ENCODE data around the gene EPHA7.

EPHA7 gene

DNA sequence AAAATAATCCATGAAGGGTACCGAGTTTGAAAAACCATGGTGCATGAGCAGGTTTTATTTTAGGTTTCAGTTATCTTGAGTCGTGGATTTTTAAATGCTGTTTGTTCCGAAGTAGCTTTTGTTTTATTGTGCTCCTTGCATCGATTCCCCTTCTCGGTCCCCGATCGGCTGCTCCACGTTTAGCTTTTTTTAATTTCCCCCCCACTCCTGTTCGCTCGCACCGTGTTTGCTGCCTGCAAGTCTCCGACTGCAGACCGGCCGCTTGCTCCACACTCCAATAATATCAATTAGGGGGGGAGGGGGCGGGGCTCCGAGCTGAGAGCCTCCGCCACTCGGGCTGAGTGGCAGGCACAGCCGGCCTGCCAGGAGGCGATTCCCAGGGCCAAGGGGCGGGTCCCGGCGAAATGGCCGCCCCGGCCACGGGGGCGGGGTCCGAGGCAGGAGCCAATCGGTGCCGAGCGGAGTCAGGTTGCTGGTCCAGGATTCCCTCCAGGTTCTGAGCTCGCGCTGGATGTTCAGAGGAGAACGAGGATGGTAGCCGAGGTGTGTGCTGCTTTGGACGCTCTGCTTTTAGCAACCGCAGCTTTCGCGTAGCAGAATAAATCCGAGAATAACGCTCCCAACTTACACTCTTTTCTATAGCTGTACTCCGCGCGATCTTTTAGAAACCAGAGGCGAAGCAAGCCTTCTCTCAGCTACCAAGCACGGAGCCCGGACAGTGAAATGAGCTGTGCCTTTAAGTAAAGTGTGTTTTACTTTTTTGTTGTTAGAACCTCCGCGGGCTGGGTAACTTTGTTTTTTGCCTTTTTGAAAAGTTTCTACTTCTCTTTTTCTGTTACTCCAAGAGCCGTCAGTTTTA lies at the start of gene EPHA7:
Gene EPHA7 (minus strand): TSS at position 256 of the 859 bp plus-strand sequence. CDS start 218 bp downstream, at position 38.
- DNase-seq (ENCODE audit: low read depth), result no peak

DNA sequence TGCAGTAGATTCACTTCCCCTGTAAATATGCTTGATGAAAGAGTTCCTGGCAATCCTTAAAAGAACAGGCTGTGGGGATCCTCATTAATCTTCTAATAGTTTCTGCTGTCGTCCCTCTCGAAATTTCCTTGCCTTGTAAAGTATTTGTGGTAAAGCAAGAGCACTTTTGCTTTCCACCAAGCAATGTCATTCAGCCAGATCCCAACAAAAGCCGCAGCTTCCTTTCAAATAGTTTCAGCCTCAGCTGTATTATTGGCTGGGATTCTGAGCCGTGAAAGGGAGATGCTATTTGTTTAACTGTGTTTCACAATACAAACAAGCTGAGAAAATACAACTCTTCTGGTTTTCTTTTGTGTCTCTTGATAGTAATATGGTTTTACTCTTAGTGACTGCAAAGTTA lies 48.9 kb upstream of the EPHA7 start:
- no peak for DNase-seq (ENCODE audit: low read depth)

DNA sequence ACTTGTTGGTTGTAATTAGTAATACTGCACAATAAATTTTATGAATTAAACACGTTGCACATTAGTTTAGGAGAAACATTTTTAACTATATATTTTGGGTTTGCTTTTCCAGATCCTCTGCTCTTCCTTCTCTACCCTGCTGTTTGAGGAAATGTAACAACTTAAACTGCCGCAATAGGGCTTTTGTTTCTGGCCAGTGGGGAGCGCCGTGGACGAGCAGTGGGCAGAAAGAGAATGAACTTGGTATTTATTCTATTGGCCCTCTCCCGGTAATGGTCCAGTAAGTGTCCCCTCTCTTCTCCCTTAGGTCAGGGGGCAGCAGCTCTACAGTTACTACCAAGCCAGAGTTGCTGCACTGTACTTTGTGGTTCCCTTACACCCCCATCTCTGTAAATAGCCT lies 35.2 kb upstream of the EPHA7 start:
- DNase-seq (ENCODE audit: low read depth), result no peak

- DNase-seq (ENCODE audit: low read depth), result no peak
These were observed 34.6 kb upstream of the EPHA7 start for GRCh38 chr6:93453956-93454355.

DNA sequence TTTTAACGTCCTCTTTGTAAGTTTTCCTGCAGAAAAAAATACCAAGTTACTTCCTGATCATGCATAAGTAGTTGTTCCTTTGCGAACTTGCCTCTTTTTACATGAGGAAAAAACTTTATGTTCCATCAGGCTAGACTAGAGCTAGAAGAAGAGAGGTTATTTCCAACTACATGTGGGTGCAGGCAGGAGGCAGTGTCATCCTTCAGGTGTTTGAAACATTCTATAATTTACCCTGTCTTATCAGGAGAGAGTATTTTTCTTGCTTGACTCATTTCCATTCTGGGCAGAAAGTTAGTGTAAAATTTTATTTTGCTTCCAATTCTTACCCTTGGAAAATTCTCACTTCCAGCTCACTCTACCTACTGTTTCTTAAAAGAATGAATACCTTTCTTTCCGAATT lies 28.5 kb upstream of the EPHA7 start:
- DNase-seq (ENCODE audit: low read depth), result no peak

- DNase-seq (ENCODE audit: low read depth), result no peak
These were observed 18.1 kb upstream of the EPHA7 start for GRCh38 chr6:93437491-93437890.

DNA sequence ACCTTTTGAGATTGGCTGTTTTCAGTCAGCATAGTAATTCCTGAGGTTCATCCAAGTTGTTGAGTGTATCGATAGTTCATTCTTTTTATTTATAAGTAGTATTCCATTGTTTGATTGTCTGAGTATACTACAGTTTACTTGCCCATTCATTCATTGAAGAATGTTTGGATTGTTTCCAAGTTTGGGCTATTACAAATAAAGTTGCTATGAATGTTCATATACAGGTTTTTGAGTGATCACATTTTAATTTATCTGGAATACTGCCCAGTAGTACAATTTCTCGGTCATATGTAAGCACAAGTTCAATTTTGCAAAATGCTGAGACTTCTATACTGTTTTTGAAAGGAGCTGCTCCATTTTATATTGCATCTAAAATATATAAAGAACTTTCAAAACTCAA lies 14.2 kb upstream of the EPHA7 start:
- DNase-seq (ENCODE audit: low read depth), result no peak

- no peak for DNase-seq (ENCODE audit: low read depth)
These were observed 5.1 kb upstream of the EPHA7 start for GRCh38 chr6:93424303-93425064.

DNA sequence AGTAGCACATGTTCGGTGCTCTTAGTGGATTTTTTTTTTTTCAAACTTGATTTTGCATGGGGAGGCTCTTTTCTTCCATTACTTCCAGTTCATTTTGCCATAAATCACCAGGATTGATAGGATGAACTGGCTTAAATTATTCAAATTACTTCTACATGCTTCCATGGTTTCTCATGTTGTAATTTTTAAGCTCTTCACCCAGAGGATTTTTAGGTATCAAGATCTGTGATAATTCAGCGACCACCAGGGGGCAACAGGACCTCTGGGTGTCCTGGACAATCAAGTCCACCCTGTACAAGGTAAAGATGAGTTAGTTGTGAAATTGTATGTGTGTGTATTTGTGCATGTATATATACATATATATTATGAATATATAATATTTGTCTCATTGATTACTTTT lies 4.2 kb upstream of the EPHA7 start:
- no peak for DNase-seq (ENCODE audit: low read depth)

DNA sequence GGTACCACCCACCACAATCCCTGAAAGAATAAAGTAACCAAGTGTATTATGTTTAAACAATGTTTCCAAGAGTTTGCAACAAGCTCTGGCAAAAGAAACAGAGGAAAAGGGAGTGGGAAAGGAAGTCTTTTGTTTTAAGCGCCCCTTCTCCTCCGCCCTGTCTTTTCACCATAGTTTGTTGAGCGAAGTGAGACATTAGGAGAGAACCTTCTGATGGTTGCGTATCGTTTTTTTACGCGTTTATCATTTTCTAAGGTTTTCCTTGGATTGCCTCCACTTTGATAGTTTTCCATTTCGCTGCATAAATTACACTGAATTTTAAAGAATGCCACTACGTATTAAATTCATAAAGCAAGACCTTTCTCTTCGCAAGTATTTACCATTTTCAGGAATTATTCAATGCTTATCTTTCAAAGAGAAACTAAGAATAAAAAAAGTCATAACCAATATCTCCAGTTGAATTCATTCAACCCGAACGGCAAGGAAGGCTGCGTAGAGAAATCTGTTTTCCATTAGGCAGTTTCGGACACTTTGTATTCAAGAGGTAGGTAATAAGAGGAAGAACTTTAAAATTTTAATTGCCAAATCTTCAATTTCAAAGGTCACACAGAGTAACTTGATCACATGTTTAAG lies 920 bp upstream of the EPHA7 start:
- no peak for DNase-seq (ENCODE audit: low read depth)

DNA sequence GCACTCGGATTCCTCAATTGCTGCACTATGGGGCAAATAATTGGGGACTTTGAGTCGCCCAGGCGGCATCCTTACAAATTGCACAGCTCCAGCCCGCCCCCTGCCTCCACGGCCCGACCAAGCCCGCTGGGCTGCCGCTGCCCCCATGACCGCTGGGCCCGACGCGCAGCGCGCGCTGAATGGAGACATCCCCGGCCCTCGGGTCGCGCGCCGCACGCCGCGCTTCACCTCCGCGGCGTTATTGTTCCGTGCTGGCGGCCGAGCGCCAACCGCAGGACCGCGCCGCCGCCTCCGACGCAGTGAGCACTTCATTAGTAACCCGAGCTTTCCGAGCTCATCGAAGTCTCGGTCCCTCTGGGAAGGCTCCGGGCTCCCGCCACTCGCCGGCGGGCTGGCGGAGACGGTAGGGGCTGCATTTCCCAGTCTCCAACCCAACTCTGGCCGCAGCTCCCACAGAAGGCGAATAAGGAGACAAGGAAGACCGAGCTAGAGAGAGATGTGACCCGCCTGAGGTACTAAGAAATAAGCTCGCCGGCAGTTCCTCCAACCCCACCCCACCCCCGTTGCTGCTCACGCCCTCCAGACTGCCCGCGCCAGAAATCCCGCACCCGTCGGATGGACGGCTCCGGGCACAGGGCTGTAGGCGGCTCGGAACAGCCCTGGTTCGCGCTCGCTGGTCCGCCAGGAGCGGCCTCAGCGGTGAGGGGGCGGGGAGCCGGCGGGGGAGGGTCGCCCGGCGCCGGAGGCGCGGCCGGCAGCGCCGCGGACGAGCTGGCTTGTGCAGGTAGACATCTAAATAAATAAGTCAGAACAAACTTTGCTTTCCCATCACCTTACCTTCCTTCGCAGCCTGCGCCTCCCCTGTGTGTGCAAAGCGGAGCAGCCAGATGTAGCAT lies 703 bp downstream of the EPHA7 start:
- no peak for DNase-seq (ENCODE audit: low read depth)

DNA sequence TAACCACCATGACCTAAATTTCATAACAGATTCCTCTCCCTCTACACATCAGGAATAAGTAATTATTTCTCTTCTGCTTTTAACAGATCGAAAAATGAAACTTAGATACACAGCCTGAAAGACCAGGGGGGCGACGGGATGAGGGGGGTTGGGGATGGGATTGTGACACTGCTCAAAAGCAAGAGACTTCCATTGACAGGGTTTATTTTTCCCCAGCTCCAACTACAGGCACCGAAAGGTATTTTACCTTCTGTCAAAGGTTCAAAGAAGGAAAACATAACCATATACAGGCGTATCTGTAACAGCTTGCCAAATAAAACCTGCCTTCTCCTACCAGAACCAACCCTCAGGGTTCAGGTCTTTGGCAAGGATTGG lies 1.3 kb downstream of the EPHA7 start:
- DNase-seq (ENCODE audit: low read depth), result no peak

GRCh38 chr6:93417421-93418013 lies 1.8 kb downstream of the EPHA7 start:
- DNase-seq (ENCODE audit: low read depth), result no peak

- DNase-seq (ENCODE audit: low read depth), result no peak
These were observed 2.6 kb downstream of the EPHA7 start for GRCh38 chr6:93416571-93417420.

DNA sequence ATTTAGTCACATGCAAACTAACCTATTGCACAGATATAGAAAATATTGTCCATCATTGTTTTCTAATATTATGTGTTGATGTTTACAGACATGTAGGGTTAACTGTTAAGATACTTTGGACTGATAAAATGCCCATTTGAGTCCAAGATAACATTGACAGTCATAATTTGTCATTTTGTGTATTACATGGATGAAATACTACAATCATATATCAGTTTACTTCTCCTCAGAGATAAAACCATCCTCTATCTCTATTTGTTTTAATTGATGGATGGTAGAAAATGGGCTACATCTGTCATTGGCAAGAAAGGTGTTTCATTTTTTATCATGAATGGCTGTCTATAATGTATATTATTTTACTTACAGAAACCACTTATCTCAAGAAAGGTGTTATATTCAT lies 6.2 kb downstream of the EPHA7 start:
- DNase-seq (ENCODE audit: low read depth), result no peak

DNA sequence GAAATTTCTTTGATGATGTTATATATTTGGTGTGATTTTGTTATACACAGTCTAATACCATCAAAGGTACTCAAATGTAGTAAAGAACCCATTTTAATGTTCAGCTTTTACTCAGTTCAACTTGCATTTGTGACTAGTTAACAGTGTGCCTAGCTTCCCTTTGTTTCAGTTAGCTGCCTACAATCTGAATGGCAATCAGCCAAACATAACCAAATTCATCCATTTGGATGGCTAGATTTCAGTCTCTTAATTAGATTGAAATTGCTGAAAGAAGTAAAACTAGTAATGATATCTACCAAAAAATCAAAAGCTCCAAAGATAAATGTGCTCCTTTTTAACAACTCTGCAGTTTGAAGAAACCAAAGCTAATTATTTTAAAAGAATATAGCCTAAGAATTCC lies 6.9 kb downstream of the EPHA7 start:
- no peak for DNase-seq (ENCODE audit: low read depth)

GRCh38 chr6:93407186-93407585 lies 12.2 kb downstream of the EPHA7 start:
- DNase-seq (ENCODE audit: low read depth), result no peak

- DNase-seq (ENCODE audit: low read depth), result no peak
These were observed 16.0 kb downstream of the EPHA7 start for GRCh38 chr6:93403390-93403789.

- DNase-seq (ENCODE audit: low read depth), result no peak
These were observed 20.6 kb downstream of the EPHA7 start for GRCh38 chr6:93398723-93399122.

- DNase-seq (ENCODE audit: low read depth), result no peak
These were observed 24.9 kb downstream of the EPHA7 start for GRCh38 chr6:93394471-93394870.

Data from GM04503 (cell line).